NCI-H2029 treated with DMSO at 0.1 percent for 48 hours (cell line): Measurements from ENCODE around the gene RASSF1.

Source experiments
- DNase-seq: peaks from one replicate; lab custom pipeline; 2025; lab: John Stamatoyannopoulos, UW

RASSF1 gene

GRCh38 chr3:50342813-50343633, 2.4 kb upstream of the RASSF1 start:
- no peak for DNase-seq

DNA sequence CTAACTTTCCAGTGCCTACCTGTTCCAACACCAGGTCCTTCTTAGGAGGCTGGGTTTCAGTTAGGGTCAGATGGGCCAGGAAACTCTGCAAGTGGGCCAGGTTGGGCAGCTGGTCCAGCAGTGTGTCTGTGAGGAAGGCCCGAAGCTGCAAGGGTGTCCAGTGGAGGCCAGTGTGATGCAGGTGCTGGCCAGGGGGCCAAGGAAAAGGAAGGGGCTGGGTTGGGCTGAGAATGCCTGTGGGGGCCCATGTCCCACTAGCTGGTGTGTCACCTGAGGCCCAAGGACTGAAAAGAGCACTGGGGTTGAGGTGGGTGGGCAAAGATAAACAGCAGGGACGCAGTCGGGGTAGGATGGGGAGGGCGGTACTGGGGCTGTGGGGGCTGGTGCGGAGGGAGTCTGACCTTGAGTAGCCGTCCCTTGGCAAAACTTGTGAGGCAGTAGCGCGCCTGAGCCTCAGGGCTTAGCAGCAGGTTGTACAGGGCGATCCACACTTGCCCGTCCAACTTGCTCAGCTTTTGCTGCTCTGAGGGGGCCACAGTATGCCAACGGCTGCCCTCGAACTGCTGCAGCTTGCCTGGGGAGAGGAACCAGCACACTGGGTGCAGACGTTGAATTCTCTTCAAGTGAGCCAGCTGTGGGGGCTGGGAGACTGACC, 1.5 kb upstream of the RASSF1 start:
- DNase-seq: no peak

DNA sequence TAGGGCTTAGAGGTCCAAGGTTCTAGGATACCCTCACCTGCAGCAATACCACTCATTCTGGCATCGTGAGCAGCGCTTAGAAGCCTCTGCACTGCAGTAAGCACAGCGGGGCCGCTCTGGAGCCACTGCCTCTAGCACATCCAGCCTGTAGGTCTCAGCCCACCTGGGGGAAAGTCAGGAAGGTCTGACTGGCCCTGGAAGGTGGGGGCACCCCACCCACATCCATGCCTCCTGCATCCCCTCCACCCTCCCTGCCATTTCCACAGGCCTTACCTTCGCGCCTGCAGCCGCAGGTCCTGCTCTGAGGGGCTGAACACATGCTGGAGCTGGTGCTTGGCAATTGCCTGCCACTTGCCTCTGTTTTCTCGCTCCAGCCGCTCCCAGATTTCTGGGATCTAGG, 901 bp upstream of the RASSF1 start:
- DNase-seq: no peak

GRCh38 chr3:50340147-50340447, 539 bp downstream of the RASSF1 start:
- DNase-seq: no peak

GRCh38 chr3:50339485-50340146, 1.0 kb downstream of the RASSF1 start:
- DNase-seq: no peak

DNA sequence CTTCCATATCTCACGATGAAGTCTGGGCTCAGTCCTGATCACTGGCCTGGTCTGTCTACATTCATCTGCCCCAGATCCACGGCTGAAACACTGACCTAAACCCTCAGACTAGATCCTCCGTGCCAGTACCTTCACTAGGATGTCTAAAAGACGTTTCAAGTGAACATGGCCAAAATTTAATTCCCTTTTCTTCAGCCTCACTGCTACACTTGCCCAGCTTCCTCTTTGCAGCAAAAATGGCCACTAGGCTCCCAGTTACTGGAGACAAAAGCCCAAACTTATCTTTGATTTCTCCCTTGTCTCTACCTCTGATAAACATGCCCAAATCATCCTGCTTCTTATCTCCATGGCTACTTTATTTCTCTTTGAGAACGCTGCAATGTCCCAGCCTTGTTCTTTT, 1.7 kb downstream of the RASSF1 start:
- no peak for DNase-seq

DNA sequence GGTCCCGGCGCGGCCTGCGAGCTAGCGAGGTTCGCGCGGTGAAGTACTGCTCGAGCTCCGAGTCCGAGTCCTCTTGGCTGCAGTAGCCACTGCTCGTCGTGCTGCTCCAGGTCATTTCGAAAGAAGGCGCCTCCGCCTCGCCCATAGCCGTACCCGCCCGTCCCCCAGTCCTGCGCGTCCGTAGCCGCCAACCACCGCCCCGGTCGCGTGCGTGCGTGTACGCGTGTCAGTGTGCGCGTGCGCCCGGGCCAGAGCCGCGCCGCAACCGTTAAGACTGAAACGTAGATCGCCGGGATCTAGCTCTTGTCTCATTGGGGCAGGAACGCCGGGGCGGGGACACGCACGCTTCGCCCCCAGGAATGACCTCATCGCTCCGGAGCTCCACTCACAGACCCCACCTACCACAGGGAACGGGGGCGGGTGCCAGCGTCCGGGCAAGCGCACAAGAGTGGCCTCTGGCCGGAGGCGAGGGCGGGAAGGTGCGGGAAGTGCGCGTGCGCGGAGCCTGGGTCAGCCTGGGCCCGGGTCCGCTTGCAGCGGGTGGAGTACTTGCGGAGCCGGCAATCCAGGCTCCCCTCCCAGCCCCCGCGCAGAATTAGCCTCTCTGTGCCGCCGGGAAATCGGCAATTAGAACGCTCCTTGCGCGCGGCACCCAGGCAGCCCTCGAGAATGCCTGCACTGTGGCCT, 3.3 kb downstream of the RASSF1 start:
- peak; percentile 73 for DNase-seq

DNA sequence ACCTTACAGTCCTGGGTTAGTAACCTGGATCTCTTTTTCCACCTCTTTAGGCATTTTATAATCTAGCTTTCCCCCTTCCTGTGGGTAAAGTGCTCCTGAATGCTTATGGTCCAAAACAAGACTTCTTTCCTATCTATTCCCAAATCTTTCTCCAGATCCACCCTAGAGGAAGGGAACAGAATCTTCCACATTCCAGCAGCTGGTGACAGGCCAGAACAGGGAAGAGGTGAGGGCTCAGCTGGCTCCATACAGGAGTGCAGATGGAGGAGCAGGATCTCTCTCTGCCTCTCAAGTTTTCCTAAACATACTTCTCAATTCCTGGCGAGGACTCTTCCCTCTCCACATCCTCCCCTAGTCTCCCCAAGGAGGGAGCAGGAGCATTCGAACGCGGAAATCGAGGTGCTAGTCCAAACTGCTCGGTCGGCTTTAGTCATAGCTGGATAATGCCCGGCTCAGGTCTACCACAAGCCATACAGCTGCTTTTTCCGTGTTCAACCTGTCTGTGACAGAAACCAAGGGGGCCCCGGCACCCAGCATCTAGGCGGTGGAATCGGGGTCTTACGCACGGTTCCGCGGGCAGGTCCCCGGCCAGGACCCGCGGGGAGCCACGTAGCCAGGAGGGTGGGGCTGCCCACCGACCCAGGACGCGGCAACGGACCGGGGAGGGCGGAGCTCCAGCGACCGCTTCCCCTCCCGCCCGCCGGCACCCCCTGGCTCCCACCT, 4.0 kb downstream of the RASSF1 start:
- DNase-seq: no peak

GRCh38 chr3:50334339-50335075, 6.1 kb downstream of the RASSF1 start:
- no peak for DNase-seq

- no peak for DNase-seq
Measured at GRCh38 chr3:50333744-50334328, 6.8 kb downstream of the RASSF1 start.

- no peak for DNase-seq
Measured at GRCh38 chr3:50331364-50331907, 9.2 kb downstream of the RASSF1 start.

- DNase-seq: no peak
Measured at GRCh38 chr3:50330330-50330729, 10.3 kb downstream of the RASSF1 start.

GRCh38 chr3:50327943-50328691, 12.5 kb downstream of the RASSF1 start, which contains the start of gene TUSC2:
Gene TUSC2 (minus strand): TSS chr3:50328223. CDS start chr3:50328099, 124 bp downstream.
- DNase-seq: peak; percentile 43

DNA sequence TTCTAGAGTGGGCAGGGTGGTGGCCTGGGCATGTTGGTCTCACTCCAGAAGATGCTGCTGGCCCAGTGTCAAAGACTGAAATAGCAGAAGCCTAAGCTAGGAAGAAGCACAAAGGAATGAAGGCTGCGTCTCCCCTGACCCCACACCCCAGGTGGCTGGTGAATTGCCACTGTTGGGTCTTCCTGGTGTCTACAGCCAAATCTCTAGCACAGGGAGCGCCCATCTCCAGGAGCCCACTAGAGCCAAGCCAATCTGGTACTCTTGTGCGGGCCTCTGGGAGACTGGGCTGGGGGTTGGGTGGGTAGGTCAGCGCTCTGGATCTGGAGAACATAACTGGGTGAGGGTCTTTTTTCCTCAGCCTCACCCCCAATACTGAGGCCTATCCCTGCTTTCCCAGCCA, 13.5 kb downstream of the RASSF1 start:
- no peak for DNase-seq

- no peak for DNase-seq
Measured at GRCh38 chr3:50326182-50326541, 14.5 kb downstream of the RASSF1 start.

DNA sequence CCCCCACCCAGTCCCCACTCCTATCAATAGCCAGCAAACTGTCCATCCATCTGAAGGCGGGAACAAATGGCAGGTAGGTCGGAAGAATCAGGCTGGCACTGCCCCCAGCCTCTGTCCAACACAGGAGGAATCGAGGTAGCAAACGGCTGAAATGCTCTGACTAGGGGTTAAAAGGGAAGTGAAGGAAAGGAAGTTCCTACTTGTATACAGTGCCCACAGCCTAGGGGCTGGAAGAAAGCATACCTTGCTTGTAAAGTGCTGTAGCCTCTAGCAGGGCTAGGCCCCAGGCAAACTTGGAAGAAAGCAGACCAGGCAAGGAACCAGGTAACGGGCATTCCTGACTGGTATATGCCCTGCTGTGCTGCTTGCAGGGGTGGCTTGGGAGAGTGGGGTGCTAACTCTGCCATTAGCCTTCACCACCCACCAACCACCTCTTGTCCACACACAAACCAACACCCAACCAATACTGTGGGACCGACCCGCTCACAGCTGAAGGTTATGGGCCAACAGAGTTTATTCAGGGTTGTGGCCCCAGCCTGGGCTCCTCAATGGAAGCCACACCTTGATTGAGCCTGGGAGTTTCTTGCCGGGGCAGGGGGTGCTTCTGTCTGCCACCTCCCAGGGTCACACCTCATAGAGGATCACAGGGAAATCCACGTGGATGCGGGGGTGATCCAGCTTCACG, 15.0 kb downstream of the RASSF1 start:
- no peak for DNase-seq

- no peak for DNase-seq
Measured at GRCh38 chr3:50325113-50325480, 15.5 kb downstream of the RASSF1 start.

DNA sequence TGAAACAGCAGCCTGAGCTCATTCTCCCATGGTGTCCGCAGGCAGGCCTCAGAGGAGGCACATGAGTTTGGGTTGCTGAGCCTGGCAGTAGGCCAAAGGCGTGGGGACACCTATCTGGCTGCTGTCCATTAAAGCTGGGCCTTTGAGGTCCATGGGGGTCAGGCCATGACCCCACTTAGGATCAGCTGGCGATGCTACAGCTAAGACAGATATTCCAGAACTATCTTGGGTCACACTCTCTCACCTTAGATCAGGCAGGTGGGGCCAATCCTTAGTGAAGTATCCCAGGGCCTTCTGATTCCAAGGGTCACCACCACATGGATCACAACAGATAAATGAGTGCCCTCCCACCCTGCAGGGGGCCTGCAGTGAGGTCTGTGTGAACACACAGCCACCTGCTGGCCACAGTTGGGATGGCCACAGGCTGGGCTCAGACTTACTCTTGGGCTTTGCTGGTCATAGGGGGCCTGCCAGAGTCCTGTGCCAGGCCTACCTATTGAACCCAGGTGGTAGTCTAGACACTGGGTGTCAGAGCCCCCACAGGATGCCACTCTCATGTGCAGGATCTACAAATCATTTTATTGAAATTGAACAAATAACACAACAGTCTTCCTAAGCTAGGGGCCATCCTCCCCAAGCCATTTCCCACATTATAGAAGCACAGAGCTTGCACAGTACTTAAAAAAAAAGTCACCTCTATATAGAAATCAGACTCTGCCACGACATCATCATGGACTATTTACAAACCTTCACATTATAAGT, 16.1 kb downstream of the RASSF1 start:
- DNase-seq: no peak
